ENCODE measurements around the gene SS18L1.

Gene SS18L1

GRCh38 chr20:62101078-62101477, 42.5 kb upstream of the SS18L1 start:
- H3K79me2 ChIP-seq (ENCODE audit: low read length): no peaks in the 10 kb centered on the region
- no peaks in the 10 kb centered on the region for H3K27me3 ChIP-seq (ENCODE audit: low read depth, low read length)
- no peaks in the 10 kb centered on the region for H3K4me1 ChIP-seq (ENCODE audit: low read length)
- no peak for TF ChIP-seq EZH2phosphoT487 (IDR thresholded peaks at IDR 0.05; ENCODE audit: low read depth)
- no peak for TF ChIP-seq CTCF (IDR thresholded peaks at IDR 0.05; ENCODE audit: low read depth, low read length)
- no peaks in the 10 kb centered on the region for H3K36me3 ChIP-seq (replicated peaks; ENCODE audit: low read depth, low read length)
- H3K9ac ChIP-seq (ENCODE audit: low read length): no peak overlapping the region
- H3K9me3 ChIP-seq (ENCODE audit: insufficient read depth, low read length): peaks cover 6% of the 10 kb centered on the region
- no peak overlapping the region for H3K4me2 ChIP-seq (ENCODE audit: low read length)
- H4K20me1 ChIP-seq (ENCODE audit: insufficient read depth, low read length): no peaks in the 10 kb centered on the region
- H2AFZ ChIP-seq (ENCODE audit: low read depth, low read length): no peak overlapping the region
- H3K27ac ChIP-seq (ENCODE audit: low read length): no peak overlapping the region
- no peak overlapping the region for H3K4me3 ChIP-seq (ENCODE audit: low read length)

- Histone ChIP-seq H3K36me3 (replicated peaks; ENCODE audit: low read depth, low read length) (no peaks in the 10 kb centered on the region), H3K9ac (ENCODE audit: low read length) (no peak overlapping the region), H3K9me3 (ENCODE audit: insufficient read depth, low read length) (peaks cover 6% of the 10 kb centered on the region)
Observed at GRCh38 chr20:62103508-62104233, 39.9 kb upstream of the SS18L1 start.

GRCh38 chr20:62104234-62104789, 39.3 kb upstream of the SS18L1 start:
- Histone ChIP-seq H4K20me1 (ENCODE audit: insufficient read depth, low read length) (no peaks in the 10 kb centered on the region), H3K36me3 (replicated peaks; ENCODE audit: low read depth, low read length) (no peaks in the 10 kb centered on the region), H3K27ac (ENCODE audit: low read length) (no peak overlapping the region), H3K4me3 (ENCODE audit: low read length) (no peak overlapping the region), H3K27me3 (ENCODE audit: low read depth, low read length) (no peaks in the 10 kb centered on the region), H3K79me2 (ENCODE audit: low read length) (no peaks in the 10 kb centered on the region), H3K9me3 (ENCODE audit: insufficient read depth, low read length) (peaks cover 11% of the 10 kb centered on the region), H3K4me2 (ENCODE audit: low read length) (no peak overlapping the region), H3K4me1 (ENCODE audit: low read length) (no peaks in the 10 kb centered on the region), H3K9ac (ENCODE audit: low read length) (no peak overlapping the region), H2AFZ (ENCODE audit: low read depth, low read length) (no peak overlapping the region)
- TF ChIP-seq CTCF (IDR thresholded peaks at IDR 0.05; ENCODE audit: low read depth, low read length) (no peak), EZH2phosphoT487 (IDR thresholded peaks at IDR 0.05; ENCODE audit: low read depth) (no peak)

More at GRCh38 chr20:62103508-62104233, 39.9 kb upstream of the SS18L1 start:
- Histone ChIP-seq H3K27me3 (ENCODE audit: low read depth, low read length) (no peaks in the 10 kb centered on the region), H3K79me2 (ENCODE audit: low read length) (no peaks in the 10 kb centered on the region), H4K20me1 (ENCODE audit: insufficient read depth, low read length) (no peaks in the 10 kb centered on the region), H3K27ac (ENCODE audit: low read length) (no peak overlapping the region), H3K4me1 (ENCODE audit: low read length) (no peaks in the 10 kb centered on the region), H3K4me3 (ENCODE audit: low read length) (no peak overlapping the region), H3K4me2 (ENCODE audit: low read length) (no peak overlapping the region), H2AFZ (ENCODE audit: low read depth, low read length) (no peak overlapping the region)
- TF ChIP-seq CTCF (IDR thresholded peaks at IDR 0.05; ENCODE audit: low read depth, low read length): no peak
- no peak for TF ChIP-seq EZH2phosphoT487 (IDR thresholded peaks at IDR 0.05; ENCODE audit: low read depth)

- no peak overlapping the region for H2AFZ ChIP-seq (ENCODE audit: low read depth, low read length)
- no peak overlapping the region for H3K4me2 ChIP-seq (ENCODE audit: low read length)
- no peaks in the 10 kb centered on the region for H4K20me1 ChIP-seq (ENCODE audit: insufficient read depth, low read length)
- H3K36me3 ChIP-seq (replicated peaks; ENCODE audit: low read depth, low read length): no peaks in the 10 kb centered on the region
- no peak overlapping the region for H3K9ac ChIP-seq (ENCODE audit: low read length)
- no peak overlapping the region for H3K4me3 ChIP-seq (ENCODE audit: low read length)
- no peaks in the 10 kb centered on the region for H3K79me2 ChIP-seq (ENCODE audit: low read length)
- TF ChIP-seq CTCF (IDR thresholded peaks at IDR 0.05; ENCODE audit: low read depth, low read length): no peak
- no peaks in the 10 kb centered on the region for H3K27me3 ChIP-seq (ENCODE audit: low read depth, low read length)
- H3K27ac ChIP-seq (ENCODE audit: low read length): no peak overlapping the region
- peaks cover 14% of the 10 kb centered on the region for H3K9me3 ChIP-seq (ENCODE audit: insufficient read depth, low read length)
- H3K4me1 ChIP-seq (ENCODE audit: low read length): no peaks in the 10 kb centered on the region
Observed at GRCh38 chr20:62104791-62105345, 38.7 kb upstream of the SS18L1 start.

All from OCI-LY3 (cell line).